ENCODE results near the gene UPP1. TPM values are rescaled to one million over a fixed set of nuclear protein-coding genes. Genes with fewer than 3 reads are reported as not detected.
A peak's percentile ranks its signal among the peaks of the same experiment; 100 is the strongest.

The UPP1 gene
- total and polyA plus RNA-seq, 2 of the 13 experiments (the other 11 are each of a cell fraction or from before 2014, with no cell fraction given) = 5.7 to 9.8 TPM

DNA sequence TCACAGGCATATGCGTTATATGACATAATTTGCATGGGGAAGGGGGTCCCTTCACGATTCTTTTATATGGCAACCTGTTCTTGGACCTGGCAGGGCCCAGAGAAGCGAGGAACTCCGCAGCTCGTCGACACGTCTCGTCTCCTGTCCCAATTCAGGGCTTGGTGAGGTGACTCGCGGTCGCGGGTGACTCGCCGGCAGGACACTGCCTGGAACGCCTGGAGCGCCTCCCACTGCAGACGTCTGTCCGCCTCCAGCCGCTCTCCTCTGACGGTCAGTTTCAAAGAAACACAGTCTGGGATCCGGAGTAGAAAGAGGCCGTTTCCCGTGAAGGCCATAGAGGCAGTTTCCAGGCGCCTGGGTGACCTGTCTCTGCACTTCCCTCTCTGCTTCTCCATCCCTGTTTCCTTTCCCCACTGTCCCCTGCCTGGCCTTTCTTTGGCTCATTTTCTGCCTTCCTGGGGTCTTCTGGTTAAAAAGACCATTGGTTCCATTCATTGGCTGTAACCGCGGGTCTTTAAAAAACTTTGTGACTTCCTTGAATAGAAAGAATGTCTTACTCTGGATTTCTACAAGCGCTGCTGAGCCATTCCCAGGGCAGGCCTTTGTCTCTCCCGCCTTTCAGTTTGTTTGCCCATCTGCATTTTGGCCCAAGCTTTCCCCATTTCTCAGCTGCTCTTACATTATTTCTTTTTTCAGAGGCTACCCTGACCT, 1.2 kb downstream of the UPP1 start:
- Histone ChIP-seq H4K20me1 (ENCODE audit: insufficient read depth, low read length) (no peaks in the 10 kb centered on the region), H3K79me2 (ENCODE audit: insufficient read depth, low read length) (no peaks in the 10 kb centered on the region), H3K4me3 (replicated peaks in 1 of 3; ENCODE audit: insufficient read depth in 1 of 3, low read depth in 2 of 3, low read length in 3 of 3) (peak overlapping the region; percentile 81 to 87 (median 86); a peak in 5 of 6 replicates), H3K36me3 (replicated peaks in 1 of 2; ENCODE audit: control insufficient read depth in 1 of 2, insufficient read depth in 2 of 2, low read length in 2 of 2) (peaks cover 3 to 8% of the 10 kb centered on the region in 2 experiments; a peak in 2 of 5 replicates), H3K4me2 (ENCODE audit: low read depth, low read length) (peak overlapping the region; percentile 81), H3K4me1 (ENCODE audit: insufficient read depth, low read length) (peaks cover 45% of the 10 kb centered on the region), H3K27ac (ENCODE audit: extremely low read length, insufficient read depth, low read length) (no peak overlapping the region), H3K9ac (ENCODE audit: insufficient read depth, low read depth, low read length) (peak overlapping the region; percentile 79; the same call in 1 of the 2 replicates), H2AFZ (ENCODE audit: low read length) (no peak overlapping the region), H3K9me3 (ENCODE audit: low read length) (no peaks in the 10 kb centered on the region), H3K27me3 (ENCODE audit: control insufficient read depth in 1 of 2, insufficient read depth in 2 of 2, low read length in 2 of 2) (no peaks in the 10 kb centered on the region)
- ATAC-seq = no peak
- 93% methylated on average over 28 of the region's 28 CpGs for WGBS (ENCODE audit: low lambda C conversion rate)
- BruUV-seq (replicated peaks) = no TSS peak
- no peak for DNase-seq (ENCODE audit: low spot score)
- intact Hi-C loops (cut with micrococcal nuclease; ENCODE audit: unreplicated experiment) = no loop called here
- in situ Hi-C loops (cut with HindIII; ENCODE audit: extremely low pct_ligation_motif_present, low pct_unique_long_range_greater_than_20kb) = no loop called here
- no peak for FAIRE-seq
- POLR2A ChIA-PET = interaction anchor here (2.4 kb wide), 1 partner anchor 11 kb away, joined by 7 read pairs; no protein-coding TSS in a partner anchor
- CTCF ChIA-PET (ENCODE audit: low intra/inter-chr PET ratio, low total read pairs) = no interaction called here
- TF ChIP-seq ZNF562 (CRISPR knock-in tag; IDR thresholded peaks at IDR 0.05; ENCODE audit: borderline replicate concordance) (no peak), ZBTB25 (CRISPR knock-in tag; IDR thresholded peaks at IDR 0.05) (no peak), RELA (CRISPR knock-in tag; IDR thresholded peaks at IDR 0.05) (no peak), ZSCAN20 (CRISPR knock-in tag; IDR thresholded peaks at IDR 0.05; ENCODE audit: borderline replicate concordance) (no peak), ZNF34 (CRISPR knock-in tag; IDR thresholded peaks at IDR 0.05; ENCODE audit: borderline replicate concordance) (no peak), AFF4 (CRISPR knock-in tag; IDR thresholded peaks at IDR 0.05) (no peak), ZNF337 (CRISPR knock-in tag; IDR thresholded peaks at IDR 0.05; ENCODE audit: borderline replicate concordance, low read depth) (no peak), ZNF234 (CRISPR knock-in tag; conservative IDR thresholded peaks at IDR 0.05) (no peak), ATF7-NPFF (CRISPR knock-in tag; IDR thresholded peaks at IDR 0.05; ENCODE audit: low read depth) (no peak), ZNF773 (CRISPR knock-in tag; IDR thresholded peaks at IDR 0.05; ENCODE audit: borderline replicate concordance) (no peak), SP5 (CRISPR knock-in tag; IDR thresholded peaks at IDR 0.05; ENCODE audit: borderline replicate concordance, low read depth) (no peak), ZNF326 (CRISPR knock-in tag; IDR thresholded peaks at IDR 0.05; ENCODE audit: borderline replicate concordance) (no peak)
- TF ChIP-seq, protein P1, sequence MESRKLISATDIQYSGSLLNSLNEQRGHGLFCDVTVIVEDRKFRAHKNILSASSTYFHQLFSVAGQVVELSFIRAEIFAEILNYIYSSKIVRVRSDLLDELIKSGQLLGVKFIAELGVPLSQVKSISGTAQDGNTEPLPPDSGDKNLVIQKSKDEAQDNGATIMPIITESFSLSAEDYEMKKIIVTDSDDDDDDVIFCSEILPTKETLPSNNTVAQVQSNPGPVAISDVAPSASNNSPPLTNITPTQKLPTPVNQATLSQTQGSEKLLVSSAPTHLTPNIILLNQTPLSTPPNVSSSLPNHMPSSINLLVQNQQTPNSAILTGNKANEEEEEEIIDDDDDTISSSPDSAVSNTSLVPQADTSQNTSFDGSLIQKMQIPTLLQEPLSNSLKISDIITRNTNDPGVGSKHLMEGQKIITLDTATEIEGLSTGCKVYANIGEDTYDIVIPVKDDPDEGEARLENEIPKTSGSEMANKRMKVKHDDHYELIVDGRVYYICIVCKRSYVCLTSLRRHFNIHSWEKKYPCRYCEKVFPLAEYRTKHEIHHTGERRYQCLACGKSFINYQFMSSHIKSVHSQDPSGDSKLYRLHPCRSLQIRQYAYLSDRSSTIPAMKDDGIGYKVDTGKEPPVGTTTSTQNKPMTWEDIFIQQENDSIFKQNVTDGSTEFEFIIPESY (CRISPR knock-in tag; IDR thresholded peaks at IDR 0.05) = peak; percentile 98

Measured in HepG2 (cell line).